Epithelial cell of prostate (primary cell): Measurements from ENCODE around the gene IL1RAPL1.
"Not testable (repeated sequence)": the region's sequence is repeated elsewhere in the genome, so short reads cannot be mapped to it uniquely, and the experiment has no call there.

Experiments
- DNase-seq: peaks from one replicate; pipeline ENCODE4 v3.0.0-alpha.2; 2011; ENCODE audit warnings: low read depth, low spot score
- H3K27ac ChIP-seq: fragments of 450-650 bp; 2 replicates; pipeline ENCODE4 v1.5.1; 2017; ENCODE audit warnings: mild to moderate bottlenecking

Gene IL1RAPL1

GRCh38 chrX:29231800-29232199 is 644.6 kb downstream of the IL1RAPL1 start:
- H3K27ac ChIP-seq = no peak overlapping the region
- no peak for DNase-seq

GRCh38 chrX:29233592-29234183 is 646.4 kb downstream of the IL1RAPL1 start:
- no peak overlapping the region for H3K27ac ChIP-seq
- DNase-seq = no peak

- DNase-seq = no peak
- H3K27ac ChIP-seq = no peak overlapping the region
Observed at GRCh38 chrX:29237972-29238371, 650.7 kb downstream of the IL1RAPL1 start.

GRCh38 chrX:29241809-29242208 is 654.6 kb downstream of the IL1RAPL1 start:
- H3K27ac ChIP-seq = no peak overlapping the region
- no peak for DNase-seq

GRCh38 chrX:29242856-29243255 is 655.6 kb downstream of the IL1RAPL1 start:
- no peak overlapping the region for H3K27ac ChIP-seq
- DNase-seq = no peak

GRCh38 chrX:29243942-29244341 is 656.7 kb downstream of the IL1RAPL1 start:
- no peak overlapping the region for H3K27ac ChIP-seq
- DNase-seq = no peak

GRCh38 chrX:29254515-29254914 is 667.3 kb downstream of the IL1RAPL1 start:
- no peak for DNase-seq
- H3K27ac ChIP-seq = no peak overlapping the region

- no peak overlapping the region for H3K27ac ChIP-seq
- DNase-seq = no peak
Observed at GRCh38 chrX:29257521-29257920, 670.3 kb downstream of the IL1RAPL1 start.

- DNase-seq = no peak
- no peak overlapping the region for H3K27ac ChIP-seq
Observed at GRCh38 chrX:29269390-29269789, 682.1 kb downstream of the IL1RAPL1 start.

- no peak overlapping the region for H3K27ac ChIP-seq
- no peak for DNase-seq
Observed at GRCh38 chrX:29274517-29274916, 687.3 kb downstream of the IL1RAPL1 start.

- no peak for DNase-seq
- no peak overlapping the region for H3K27ac ChIP-seq
Observed at GRCh38 chrX:29275928-29276327, 688.7 kb downstream of the IL1RAPL1 start.

- no peak for DNase-seq
- H3K27ac ChIP-seq = no peak overlapping the region
Observed at GRCh38 chrX:29281078-29281742, 694.0 kb downstream of the IL1RAPL1 start.

- no peak overlapping the region for H3K27ac ChIP-seq
- DNase-seq = no peak
Observed at GRCh38 chrX:29285664-29286063, 698.4 kb downstream of the IL1RAPL1 start.

GRCh38 chrX:29295987-29296680 is 708.9 kb downstream of the IL1RAPL1 start:
- no peak for DNase-seq

GRCh38 chrX:29297171-29297800 is 710.0 kb downstream of the IL1RAPL1 start:
- DNase-seq = no peak
- H3K27ac ChIP-seq = no peak overlapping the region

More at GRCh38 chrX:29295987-29296680, 708.9 kb downstream of the IL1RAPL1 start:
- H3K27ac ChIP-seq = no peak overlapping the region

- no peak overlapping the region for H3K27ac ChIP-seq
- DNase-seq = peak; percentile 10
Observed at GRCh38 chrX:29299684-29300083, 712.4 kb downstream of the IL1RAPL1 start.

GRCh38 chrX:29308726-29309125 is 721.5 kb downstream of the IL1RAPL1 start:
- no peak overlapping the region for H3K27ac ChIP-seq
- DNase-seq = no peak

- DNase-seq = no peak
- H3K27ac ChIP-seq = no peak overlapping the region
Observed at GRCh38 chrX:29315931-29316330, 728.7 kb downstream of the IL1RAPL1 start.

- no peak overlapping the region for H3K27ac ChIP-seq
- DNase-seq = no peak
Observed at GRCh38 chrX:29318012-29318411, 730.8 kb downstream of the IL1RAPL1 start.

GRCh38 chrX:29332429-29332828 is 745.2 kb downstream of the IL1RAPL1 start:
- H3K27ac ChIP-seq, DNase-seq: not testable (repeated sequence)

- not testable (repeated sequence) for H3K27ac ChIP-seq, DNase-seq
Observed at GRCh38 chrX:29333091-29333490, 745.8 kb downstream of the IL1RAPL1 start.
